Natural killer cell (primary cell): ENCODE data around the gene RENBP. TPM values are rescaled to one million over a fixed set of nuclear protein-coding genes. Genes with fewer than 3 reads are reported as not detected.

Experiments
- ATAC-seq, 3 donors: fragments of 150-1000 bp in 2 of 3; fragments of 200-7000 bp in 1 of 3; cut with Tn5 transposase; 1 replicate in 1 of 3; 2 replicates in 2 of 3; pipeline ENCODE4 v1.10.0; 2021; ENCODE audit warnings: mild to moderate bottlenecking in 2 of 3, moderate library complexity in 2 of 3
- DNase-seq, 2 donors: peaks; one replicate each; pipeline versions ENCODE4 v3.0.0 to v3.0.0-alpha.2; 2013 to 2021; ENCODE audit warnings: mixed read lengths in 1 of 2
- H3K27ac ChIP-seq: one replicate; pipeline ENCODE4 v1.5.1; 2013; ENCODE audit warnings: mild to moderate bottlenecking, low read length
- H3K27me3 ChIP-seq: one replicate; pipeline ENCODE4 v1.6.1; 2013; ENCODE audit warnings: low read length; ENCODE audit not compliant: control insufficient read depth, insufficient read depth
- H3K36me3 ChIP-seq: one replicate; pipeline ENCODE4 v1.6.1; 2013; ENCODE audit warnings: low read length; ENCODE audit not compliant: control insufficient read depth, insufficient read depth
- H3K4me1 ChIP-seq: one replicate; pipeline ENCODE4 v1.6.1; 2013; ENCODE audit warnings: low read length; ENCODE audit not compliant: control insufficient read depth, insufficient read depth
- H3K4me3 ChIP-seq: one replicate; pipeline ENCODE4 v1.5.1; 2013; ENCODE audit warnings: low read length
- H3K9me3 ChIP-seq: one replicate; pipeline ENCODE4 v1.6.1; 2013; ENCODE audit warnings: low read length; ENCODE audit not compliant: control insufficient read depth, insufficient read depth
- H3K27ac Mint-ChIP-seq, 2 donors: one replicate each; pipeline ENCODE4 v1.8.0; 2022; ENCODE audit warnings: mild to moderate bottlenecking in 2 of 2, mixed read lengths in 2 of 2, moderate library complexity in 1 of 2
- H3K27me3 Mint-ChIP-seq, 2 donors: one replicate each; pipeline ENCODE4 v1.8.0; 2022; ENCODE audit warnings: low read depth in 2 of 2, mixed read lengths in 2 of 2
- H3K36me3 Mint-ChIP-seq: one replicate; pipeline ENCODE4 v1.8.0; 2022; ENCODE audit warnings: mixed read lengths
- H3K4me1 Mint-ChIP-seq, 2 donors: one replicate each; pipeline ENCODE4 v1.8.0; 2022; ENCODE audit warnings: mixed read lengths in 2 of 2
- H3K4me3 Mint-ChIP-seq: one replicate; pipeline ENCODE4 v1.8.0; 2022; ENCODE audit warnings: mild to moderate bottlenecking, moderate library complexity, mixed read lengths
- H3K9me3 Mint-ChIP-seq, 2 donors: one replicate each; pipeline ENCODE4 v1.8.0; 2022; ENCODE audit warnings: mixed read lengths in 2 of 2
- CTCF ChIP-seq: fragments of 200-600 bp; IDR thresholded peaks from one replicate; pipeline ENCODE4 v1.8.0; 2022; ENCODE audit warnings: antibody characterized with exemption
- WGBS: methylation state at CpG from one replicate; pipeline ENCODE4 v1.1.7; 2013; ENCODE audit warnings: missing lambda C conversion rate; ENCODE audit not compliant: insufficient coverage; 5-methylcytosine and 5-hydroxymethylcytosine counted together
- intact Hi-C: fragments of 100-400 bp; cut with micrococcal nuclease; formaldehyde crosslinking; loops from one replicate; pipeline ENCODE4 v1.14.2; 2022
- total RNA-seq, 4 donors: library from RNA; stranded (reverse); fragments of 120-200 nt in 1 of 4; gene quantifications; one replicate each; pipeline versions ENCODE4 v1.2.3 to v1.2.4, GENCODE V29; 2013 to 2022

The RENBP gene
- total RNA-seq, 3 donors from 2014 or later (not counting 1 experiment from before 2014, with no cell fraction given): 14.3 to 17.1 (median 15.2) TPM

DNA sequence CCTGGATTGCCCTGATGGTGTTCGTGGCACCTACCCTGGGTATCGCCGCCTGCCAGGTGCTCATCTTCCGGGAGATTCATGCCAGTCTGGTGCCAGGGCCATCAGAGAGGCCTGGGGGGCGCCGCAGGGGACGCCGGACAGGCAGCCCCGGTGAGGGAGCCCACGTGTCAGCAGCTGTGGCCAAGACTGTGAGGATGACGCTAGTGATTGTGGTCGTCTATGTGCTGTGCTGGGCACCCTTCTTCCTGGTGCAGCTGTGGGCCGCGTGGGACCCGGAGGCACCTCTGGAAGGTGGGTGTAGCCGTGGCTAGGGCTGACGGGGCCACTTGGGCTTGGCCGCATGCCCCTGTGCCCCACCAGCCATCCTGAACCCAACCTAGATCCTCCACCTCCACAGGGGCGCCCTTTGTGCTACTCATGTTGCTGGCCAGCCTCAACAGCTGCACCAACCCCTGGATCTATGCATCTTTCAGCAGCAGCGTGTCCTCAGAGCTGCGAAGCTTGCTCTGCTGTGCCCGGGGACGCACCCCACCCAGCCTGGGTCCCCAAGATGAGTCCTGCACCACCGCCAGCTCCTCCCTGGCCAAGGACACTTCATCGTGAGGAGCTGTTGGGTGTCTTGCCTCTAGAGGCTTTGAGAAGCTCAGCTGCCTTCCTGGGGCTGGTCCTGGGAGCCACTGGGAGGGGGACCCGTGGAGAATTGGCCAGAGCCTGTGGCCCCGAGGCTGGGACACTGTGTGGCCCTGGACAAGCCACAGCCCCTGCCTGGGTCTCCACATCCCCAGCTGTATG lies 38.1 kb downstream of the RENBP start:
- H3K36me3 Mint-ChIP-seq: no peaks in the 10 kb centered on the region
- H3K4me1 Mint-ChIP-seq: peaks cover 24 to 54% of the 10 kb centered on the region in 2 donors
- H3K9me3 Mint-ChIP-seq: no peaks in the 10 kb centered on the region
- H3K27me3 Mint-ChIP-seq: no peaks in the 10 kb centered on the region
- Histone ChIP-seq H3K4me3 (no peak overlapping the region), H3K4me1 (peaks cover 62% of the 10 kb centered on the region), H3K36me3 (peaks cover 29% of the 10 kb centered on the region), H3K27ac (peak overlapping the region; percentile 38), H3K27me3 (no peaks in the 10 kb centered on the region), H3K9me3 (no peaks in the 10 kb centered on the region)
- no peak for TF ChIP-seq CTCF
- peak overlapping the region; percentile 81 to 89 for H3K27ac Mint-ChIP-seq
- DNase-seq (peak; percentile 60 to 66), ATAC-seq (peak; percentile 85 to 92 (median 92))
- 27% methylated on average over 23 of the region's 27 CpGs for WGBS
- H3K4me3 Mint-ChIP-seq: peak overlapping the region; percentile 72
- intact Hi-C loops: loop anchor here (2.0 to 5.0 kb wide), 2 partner anchors 20 to 89 kb away; partner anchors contain the start of gene ARHGAP4

- peak overlapping the region; percentile 11 for H3K27ac ChIP-seq
- peak overlapping the region; percentile 81 to 89 for H3K27ac Mint-ChIP-seq
- ATAC-seq (no peak), DNase-seq (no peak)
- peak overlapping the region; percentile 72 for H3K4me3 Mint-ChIP-seq
- peaks cover 69% of the 10 kb centered on the region for H3K4me1 ChIP-seq
- H3K27me3 ChIP-seq: no peaks in the 10 kb centered on the region
- no peaks in the 10 kb centered on the region for H3K9me3 ChIP-seq
- 89% methylated on average over 32 of the region's 32 CpGs for WGBS
- H3K4me1 Mint-ChIP-seq: peaks cover 30 to 61% of the 10 kb centered on the region in 2 donors
- peaks cover 27% of the 10 kb centered on the region for H3K36me3 ChIP-seq
- no peaks in the 10 kb centered on the region for H3K36me3 Mint-ChIP-seq
- TF ChIP-seq CTCF: no peak
- intact Hi-C loops: loop anchor here (2.0 to 5.0 kb wide), 2 partner anchors 21 to 88 kb away; partner anchors contain the start of gene ARHGAP4
- H3K27me3 Mint-ChIP-seq: no peaks in the 10 kb centered on the region
- H3K9me3 Mint-ChIP-seq: no peaks in the 10 kb centered on the region
- no peak overlapping the region for H3K4me3 ChIP-seq
Observed at GRCh38 chrX:153905481-153906095, 38.9 kb downstream of the RENBP start.

- Mint-ChIP-seq H3K9me3 (no peaks in the 10 kb centered on the region), H3K4me1 (peaks cover 31 to 62% of the 10 kb centered on the region in 2 donors), H3K27me3 (no peaks in the 10 kb centered on the region), H3K27ac (peak within 1 kb of the TSS; percentile 70 to 91), H3K36me3 (no peaks in the 10 kb centered on the region), H3K4me3 (peak within 1 kb of the TSS; percentile 62)
- H3K27ac ChIP-seq: peak within 1 kb of the TSS; percentile 11
- TF ChIP-seq CTCF: no peak
- H3K36me3 ChIP-seq: peaks cover 18% of the 10 kb centered on the region
- H3K4me3 ChIP-seq: no peak within 1 kb of the TSS
- intact Hi-C loops: no loop called here
- ATAC-seq (peak in 1 of 3 donors; percentile 9), DNase-seq (peak in 1 of 2 donors; percentile 45)
- WGBS: 26% methylated on average over 21 of the region's 26 CpGs
- no peaks in the 10 kb centered on the region for H3K9me3 ChIP-seq
- peaks cover 73% of the 10 kb centered on the region for H3K4me1 ChIP-seq
- H3K27me3 ChIP-seq: no peaks in the 10 kb centered on the region
Observed at GRCh38 chrX:153903991-153904957, 40.2 kb downstream of the RENBP start, which contains the start of gene AVPR2. Gene AVPR2 (plus strand): TSS chrX:153904673. CDS start chrX:153905146, 473 bp downstream.
